Liver (tissue), 3 donors: Measurements from ENCODE around the gene PHF3.

ENCODE experiments used
- ATF3 ChIP-seq: IDR thresholded peaks from 2 replicates; pipeline ENCODE4 v1.6.1; 2016; ENCODE audit warnings: antibody characterized with exemption
- CTCF ChIP-seq: fragments of 150-350 bp; IDR thresholded peaks from 2 replicates; pipeline ENCODE4 v1.5.1; 2017; ENCODE audit warnings: improper control_type of control experiment, low read depth, low read length; ENCODE audit not compliant: missing input control
- EGR1 ChIP-seq, 2 donors: IDR thresholded peaks; 2 replicates each; pipeline ENCODE4 v1.6.1; 2016 to 2018; ENCODE audit warnings: antibody characterized with exemption in 2 of 2, low read depth in 2 of 2
- GABPA ChIP-seq, 2 donors: IDR thresholded peaks in 1 of 2; conservative IDR thresholded peaks in 1 of 2; 2 replicates each; pipeline ENCODE4 v1.6.1; 2016; ENCODE audit warnings: antibody characterized with exemption in 2 of 2, mild to moderate bottlenecking in 1 of 2, moderate library complexity in 1 of 2
- JUND ChIP-seq, 2 donors: IDR thresholded peaks; 2 replicates each; pipeline ENCODE4 v1.6.1; 2016; ENCODE audit warnings: antibody characterized with exemption in 2 of 2
- MAX ChIP-seq: IDR thresholded peaks from 2 replicates; pipeline ENCODE4 v1.6.1; 2016; ENCODE audit warnings: antibody characterized with exemption
- RAD21 ChIP-seq, 2 donors: IDR thresholded peaks; 2 replicates each; pipeline ENCODE4 v1.6.1; 2016; ENCODE audit warnings: antibody characterized with exemption in 2 of 2, mild to moderate bottlenecking in 2 of 2
- REST ChIP-seq: IDR thresholded peaks from 2 replicates; pipeline ENCODE4 v1.6.1; 2016; ENCODE audit warnings: antibody characterized with exemption, mild to moderate bottlenecking
- SP1 ChIP-seq: IDR thresholded peaks from 2 replicates; pipeline ENCODE4 v1.6.1; 2018; ENCODE audit warnings: antibody characterized with exemption, mild to moderate bottlenecking
- donor health status: healthy.
- donor health status: healthy.

- TF ChIP-seq CTCF (no peak), MAX (no peak), RAD21 (IDR thresholded peaks at IDR 0.05) (peak; percentile 31 to 51), SP1 (no peak), JUND (IDR thresholded peaks at IDR 0.05) (peak; percentile 88), REST (no peak), GABPA (IDR thresholded peaks at IDR 0.05 in 1 of 2, conservative IDR thresholded peaks at IDR 0.05 in 1 of 2) (no peak), EGR1 (IDR thresholded peaks at IDR 0.05; ENCODE audit: low read depth in 2 of 2) (no peak), ATF3 (peak; percentile 63)
Measured at GRCh38 chr6:63589952-63590411, 45.6 kb upstream of the PHF3 start.
